ENCODE results near the gene ALK. TPM values are rescaled to one million over a fixed set of nuclear protein-coding genes. Genes with fewer than 3 reads are reported as not detected.

Gene ALK
- total and polyA plus RNA-seq, 2 experiments from 2014 or later = 0.35 TPM; not detected in 1

DNA sequence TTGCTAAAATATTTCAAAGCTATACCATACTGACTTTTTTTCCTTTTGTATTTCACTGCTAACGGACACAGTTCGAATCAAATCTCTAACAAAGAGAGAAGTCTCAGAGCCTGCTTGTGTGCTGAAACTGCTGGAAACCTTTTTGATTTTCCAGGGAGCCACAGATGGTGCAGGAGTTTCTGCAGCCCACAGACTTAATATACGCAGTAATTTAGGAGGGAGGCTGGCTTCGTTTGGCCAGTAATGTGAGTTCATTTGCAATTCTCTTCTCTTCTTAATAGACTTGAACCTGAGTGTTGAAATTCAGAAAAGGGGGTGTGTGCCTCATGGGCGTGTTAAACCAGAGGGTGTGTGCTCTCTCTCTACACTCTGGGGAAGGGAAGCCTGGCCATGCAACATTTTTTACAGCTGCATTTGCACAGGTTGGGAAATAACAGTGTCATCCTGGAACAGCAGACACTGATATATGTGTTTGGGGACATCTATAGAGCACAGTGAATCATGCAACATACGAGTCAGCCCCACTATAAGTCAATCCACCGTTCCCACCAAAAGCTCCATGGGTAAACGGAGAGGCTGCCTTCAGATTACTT, 473.2 kb downstream of the ALK start:
- Histone ChIP-seq H4K20me1 (replicated peaks; ENCODE audit: insufficient read depth) (no peaks in the 10 kb centered on the region), H3K27me3 (ENCODE audit: insufficient read depth) (no peaks in the 10 kb centered on the region), H3K79me2 (replicated peaks; ENCODE audit: insufficient read depth) (no peaks in the 10 kb centered on the region), H3K4me2 (peak overlapping the region; percentile 73), H3K4me3 (no peak overlapping the region), H3F3A (replicated peaks; ENCODE audit: low read depth) (no peaks in the 10 kb centered on the region), H3K27ac (ENCODE audit: low read depth) (no peak overlapping the region), H3K4me1 (ENCODE audit: insufficient read depth) (peaks cover 26% of the 10 kb centered on the region), H3K36me3 (ENCODE audit: insufficient read depth) (no peaks in the 10 kb centered on the region), H3K9me2 (ENCODE audit: insufficient read depth) (no peaks in the 10 kb centered on the region), H2AFZ (peak overlapping the region; percentile 25; the same call in 1 of the 2 replicates)
- Mint-ChIP-seq H3K27ac (no peak overlapping the region; the same call in 1 of the 2 replicates), H3K27me3 (ENCODE audit: insufficient read depth, low read depth, poor library complexity) (peaks cover 4% of the 10 kb centered on the region), H3K9me3 (no peaks in the 10 kb centered on the region; the same call in 1 of the 3 replicates), H3K4me3 (no peak overlapping the region), H3K4me1 (peaks cover 36% of the 10 kb centered on the region), H3K36me3 (ENCODE audit: low read depth) (no peaks in the 10 kb centered on the region)
- DNase-seq (ENCODE audit: low spot score) (peak; percentile 15), ATAC-seq (peak; percentile 44)
- no peak for TF ChIP-seq STAT1 (IDR thresholded peaks at IDR 0.05; ENCODE audit: unreplicated experiment)
- TF ChIP-seq JUNB (IDR thresholded peaks at IDR 0.05; ENCODE audit: unreplicated experiment) = no peak
- TF ChIP-seq NANOG (IDR thresholded peaks at IDR 0.05; ENCODE audit: borderline replicate concordance) = no peak
- no peak for TF ChIP-seq ZNF114 (CRISPR knock-in tag; IDR thresholded peaks at IDR 0.05)
- no peak for TF ChIP-seq ETS1 (IDR thresholded peaks at IDR 0.05)
- no peak for TF ChIP-seq CTCF (conservative IDR thresholded peaks at IDR 0.05; ENCODE audit: low read depth in 2 of 2)
- TF ChIP-seq ZNF331 (CRISPR knock-in tag; IDR thresholded peaks at IDR 0.05; ENCODE audit: low read depth) = no peak
- TF ChIP-seq, protein P1, sequence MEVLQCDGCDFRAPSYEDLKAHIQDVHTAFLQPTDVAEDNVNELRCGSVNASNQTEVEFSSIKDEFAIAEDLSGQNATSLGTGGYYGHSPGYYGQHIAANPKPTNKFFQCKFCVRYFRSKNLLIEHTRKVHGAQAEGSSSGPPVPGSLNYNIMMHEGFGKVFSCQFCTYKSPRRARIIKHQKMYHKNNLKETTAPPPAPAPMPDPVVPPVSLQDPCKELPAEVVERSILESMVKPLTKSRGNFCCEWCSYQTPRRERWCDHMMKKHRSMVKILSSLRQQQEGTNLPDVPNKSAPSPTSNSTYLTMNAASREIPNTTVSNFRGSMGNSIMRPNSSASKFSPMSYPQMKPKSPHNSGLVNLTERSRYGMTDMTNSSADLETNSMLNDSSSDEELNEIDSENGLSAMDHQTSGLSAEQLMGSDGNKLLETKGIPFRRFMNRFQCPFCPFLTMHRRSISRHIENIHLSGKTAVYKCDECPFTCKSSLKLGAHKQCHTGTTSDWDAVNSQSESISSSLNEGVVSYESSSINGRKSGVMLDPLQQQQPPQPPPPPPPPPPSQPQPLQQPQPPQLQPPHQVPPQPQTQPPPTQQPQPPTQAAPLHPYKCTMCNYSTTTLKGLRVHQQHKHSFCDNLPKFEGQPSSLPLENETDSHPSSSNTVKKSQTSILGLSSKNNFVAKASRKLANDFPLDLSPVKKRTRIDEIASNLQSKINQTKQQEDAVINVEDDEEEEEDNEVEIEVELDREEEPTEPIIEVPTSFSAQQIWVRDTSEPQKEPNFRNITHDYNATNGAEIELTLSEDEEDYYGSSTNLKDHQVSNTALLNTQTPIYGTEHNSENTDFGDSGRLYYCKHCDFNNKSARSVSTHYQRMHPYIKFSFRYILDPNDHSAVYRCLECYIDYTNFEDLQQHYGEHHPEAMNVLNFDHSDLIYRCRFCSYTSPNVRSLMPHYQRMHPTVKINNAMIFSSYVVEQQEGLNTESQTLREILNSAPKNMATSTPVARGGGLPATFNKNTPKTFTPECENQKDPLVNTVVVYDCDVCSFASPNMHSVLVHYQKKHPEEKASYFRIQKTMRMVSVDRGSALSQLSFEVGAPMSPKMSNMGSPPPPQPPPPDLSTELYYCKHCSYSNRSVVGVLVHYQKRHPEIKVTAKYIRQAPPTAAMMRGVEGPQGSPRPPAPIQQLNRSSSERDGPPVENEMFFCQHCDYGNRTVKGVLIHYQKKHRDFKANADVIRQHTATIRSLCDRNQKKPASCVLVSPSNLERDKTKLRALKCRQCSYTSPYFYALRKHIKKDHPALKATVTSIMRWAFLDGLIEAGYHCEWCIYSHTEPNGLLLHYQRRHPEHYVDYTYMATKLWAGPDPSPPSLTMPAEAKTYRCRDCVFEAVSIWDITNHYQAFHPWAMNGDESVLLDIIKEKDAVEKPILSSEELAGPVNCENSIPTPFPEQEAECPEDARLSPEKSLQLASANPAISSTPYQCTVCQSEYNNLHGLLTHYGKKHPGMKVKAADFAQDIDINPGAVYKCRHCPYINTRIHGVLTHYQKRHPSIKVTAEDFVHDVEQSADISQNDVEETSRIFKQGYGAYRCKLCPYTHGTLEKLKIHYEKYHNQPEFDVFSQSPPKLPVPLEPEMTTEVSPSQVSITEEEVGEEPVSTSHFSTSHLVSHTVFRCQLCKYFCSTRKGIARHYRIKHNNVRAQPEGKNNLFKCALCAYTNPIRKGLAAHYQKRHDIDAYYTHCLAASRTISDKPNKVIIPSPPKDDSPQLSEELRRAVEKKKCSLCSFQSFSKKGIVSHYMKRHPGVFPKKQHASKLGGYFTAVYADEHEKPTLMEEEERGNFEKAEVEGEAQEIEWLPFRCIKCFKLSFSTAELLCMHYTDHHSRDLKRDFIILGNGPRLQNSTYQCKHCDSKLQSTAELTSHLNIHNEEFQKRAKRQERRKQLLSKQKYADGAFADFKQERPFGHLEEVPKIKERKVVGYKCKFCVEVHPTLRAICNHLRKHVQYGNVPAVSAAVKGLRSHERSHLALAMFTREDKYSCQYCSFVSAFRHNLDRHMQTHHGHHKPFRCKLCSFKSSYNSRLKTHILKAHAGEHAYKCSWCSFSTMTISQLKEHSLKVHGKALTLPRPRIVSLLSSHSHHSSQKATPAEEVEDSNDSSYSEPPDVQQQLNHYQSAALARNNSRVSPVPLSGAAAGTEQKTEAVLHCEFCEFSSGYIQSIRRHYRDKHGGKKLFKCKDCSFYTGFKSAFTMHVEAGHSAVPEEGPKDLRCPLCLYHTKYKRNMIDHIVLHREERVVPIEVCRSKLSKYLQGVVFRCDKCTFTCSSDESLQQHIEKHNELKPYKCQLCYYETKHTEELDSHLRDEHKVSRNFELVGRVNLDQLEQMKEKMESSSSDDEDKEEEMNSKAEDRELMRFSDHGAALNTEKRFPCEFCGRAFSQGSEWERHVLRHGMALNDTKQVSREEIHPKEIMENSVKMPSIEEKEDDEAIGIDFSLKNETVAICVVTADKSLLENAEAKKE (CRISPR knock-in tag; IDR thresholded peaks at IDR 0.05) = no peak
- TF ChIP-seq POLR2AphosphoS5 (IDR thresholded peaks at IDR 0.05; ENCODE audit: low read depth) = no peak
- TF ChIP-seq CREB1 (CRISPR knock-in tag; IDR thresholded peaks at IDR 0.05; ENCODE audit: low read depth) = no peak
